ENCODE data around the gene MAPT.

DNA sequence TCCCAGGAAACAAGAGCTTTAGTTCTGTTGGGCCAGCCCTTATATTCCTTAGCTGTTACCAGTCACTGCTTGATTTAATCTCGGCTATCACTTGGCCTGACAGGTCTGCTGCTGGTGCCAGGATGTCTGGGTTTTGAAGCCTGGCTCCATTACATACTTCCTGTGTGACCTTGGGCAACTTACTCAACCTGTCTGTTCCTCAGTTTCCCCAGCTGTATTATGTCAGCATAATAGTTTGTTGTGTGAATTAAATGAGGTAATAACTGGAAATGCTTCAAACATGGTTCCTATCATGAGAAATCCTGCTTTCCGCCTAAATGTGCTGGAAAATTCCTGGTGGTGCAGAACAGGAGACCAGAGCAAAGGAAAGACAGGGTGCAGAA is 54.1 kb downstream of the MAPT start:
- no peak for TF ChIP-seq CTCF (IDR thresholded peaks at IDR 0.05)
- TF ChIP-seq EP300 (IDR thresholded peaks at IDR 0.05; ENCODE audit: low read depth): no peak
